Measurements from ENCODE around the gene CGB3.

The CGB3 gene

GRCh38 chr19:48988286-48988685 is 35.8 kb downstream of the CGB3 start:
- DNase-seq (ENCODE audit: low read depth in 2 of 2): no peak

- DNase-seq (ENCODE audit: low read depth in 2 of 2): no peak
These were observed 36.8 kb downstream of the CGB3 start for GRCh38 chr19:48987323-48987722.

- DNase-seq (ENCODE audit: low read depth in 2 of 2): no peak
These were observed 37.9 kb downstream of the CGB3 start for GRCh38 chr19:48986211-48986610.

- DNase-seq (ENCODE audit: low read depth in 2 of 2): no peak
These were observed 38.4 kb downstream of the CGB3 start for GRCh38 chr19:48985711-48986110.

- DNase-seq (ENCODE audit: low read depth in 2 of 2): no peak
These were observed 41.9 kb downstream of the CGB3 start for GRCh38 chr19:48982280-48982679.

- DNase-seq (ENCODE audit: low read depth in 2 of 2): no peak
These were observed 47.1 kb downstream of the CGB3 start for GRCh38 chr19:48977061-48977460.

- DNase-seq (ENCODE audit: low read depth in 2 of 2): no peak
These were observed 47.9 kb downstream of the CGB3 start for GRCh38 chr19:48975947-48976847.

Measured in activated CD8-positive, alpha-beta memory T cell treated with anti-CD3 and anti-CD28 coated beads for 4 hours (primary cell).